ENCODE data around the gene FAM9C. TPM values are rescaled to one million over a fixed set of nuclear protein-coding genes. Genes with fewer than 3 reads are reported as not detected.

FAM9C gene
- total RNA-seq, 1 donor from 2014 or later: not detected

DNA sequence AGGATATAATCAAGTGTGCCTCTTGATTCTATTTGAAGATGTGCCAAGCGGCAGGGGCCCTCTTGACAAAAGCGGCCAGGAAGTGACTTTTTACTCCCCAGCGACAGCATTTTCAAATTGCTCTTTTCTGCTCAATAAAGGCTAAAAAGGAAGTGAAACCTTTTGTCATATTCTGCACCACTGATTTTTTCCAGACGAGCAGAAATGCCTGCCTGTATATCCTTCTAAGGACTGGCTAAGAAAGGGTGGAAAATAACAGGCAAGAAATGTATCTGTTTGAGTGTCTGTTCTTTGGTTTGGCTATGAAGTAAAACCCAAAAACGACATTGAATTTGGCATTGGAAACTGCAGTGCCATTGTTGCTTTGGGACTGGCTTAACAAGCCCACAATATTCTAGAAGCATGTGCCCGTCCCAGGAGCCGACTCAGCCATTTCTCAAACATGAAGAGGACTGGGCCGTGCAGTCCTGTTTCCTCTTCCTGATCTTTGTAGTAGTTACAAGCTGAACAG lies 44.1 kb downstream of the FAM9C start:
- Mint-ChIP-seq H3K4me1 (ENCODE audit: low read depth, unreplicated experiment) (peaks cover 6% of the 10 kb centered on the region), H3K9me3 (ENCODE audit: unreplicated experiment) (no peaks in the 10 kb centered on the region), H3K36me3 (ENCODE audit: unreplicated experiment) (no peaks in the 10 kb centered on the region), H3K27ac (ENCODE audit: unreplicated experiment) (no peak overlapping the region), H3K27me3 (ENCODE audit: unreplicated experiment) (peaks cover 1% of the 10 kb centered on the region), H3K4me3 (ENCODE audit: unreplicated experiment) (no peak overlapping the region)
- no peak for DNase-seq
- TF ChIP-seq, protein P1, sequence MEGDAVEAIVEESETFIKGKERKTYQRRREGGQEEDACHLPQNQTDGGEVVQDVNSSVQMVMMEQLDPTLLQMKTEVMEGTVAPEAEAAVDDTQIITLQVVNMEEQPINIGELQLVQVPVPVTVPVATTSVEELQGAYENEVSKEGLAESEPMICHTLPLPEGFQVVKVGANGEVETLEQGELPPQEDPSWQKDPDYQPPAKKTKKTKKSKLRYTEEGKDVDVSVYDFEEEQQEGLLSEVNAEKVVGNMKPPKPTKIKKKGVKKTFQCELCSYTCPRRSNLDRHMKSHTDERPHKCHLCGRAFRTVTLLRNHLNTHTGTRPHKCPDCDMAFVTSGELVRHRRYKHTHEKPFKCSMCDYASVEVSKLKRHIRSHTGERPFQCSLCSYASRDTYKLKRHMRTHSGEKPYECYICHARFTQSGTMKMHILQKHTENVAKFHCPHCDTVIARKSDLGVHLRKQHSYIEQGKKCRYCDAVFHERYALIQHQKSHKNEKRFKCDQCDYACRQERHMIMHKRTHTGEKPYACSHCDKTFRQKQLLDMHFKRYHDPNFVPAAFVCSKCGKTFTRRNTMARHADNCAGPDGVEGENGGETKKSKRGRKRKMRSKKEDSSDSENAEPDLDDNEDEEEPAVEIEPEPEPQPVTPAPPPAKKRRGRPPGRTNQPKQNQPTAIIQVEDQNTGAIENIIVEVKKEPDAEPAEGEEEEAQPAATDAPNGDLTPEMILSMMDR (IDR thresholded peaks at IDR 0.05; ENCODE audit: partially characterized antibody, unreplicated experiment): no peak

DNA sequence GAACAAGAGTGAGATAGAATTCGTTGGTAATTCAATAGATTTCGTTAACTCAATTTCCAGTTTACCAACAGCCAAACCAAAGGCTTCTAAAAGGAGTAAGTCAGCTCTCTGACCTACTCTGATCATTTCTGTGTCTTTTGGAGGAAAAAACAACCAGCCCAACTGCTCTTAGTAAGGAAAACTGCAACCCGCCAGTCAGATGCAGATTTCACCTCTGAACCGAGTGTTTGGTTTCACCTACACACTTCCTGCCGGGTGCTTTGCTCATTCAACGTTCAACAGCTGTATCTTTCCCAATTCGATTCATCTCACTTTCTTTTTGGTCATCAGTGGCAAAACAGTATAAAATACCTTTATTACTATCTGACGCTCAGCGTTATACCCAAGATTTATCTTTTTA lies 45.0 kb downstream of the FAM9C start:
- no peak for DNase-seq
- Mint-ChIP-seq H3K4me1 (ENCODE audit: low read depth, unreplicated experiment) (peaks cover 6% of the 10 kb centered on the region), H3K27me3 (ENCODE audit: unreplicated experiment) (peaks cover 1% of the 10 kb centered on the region), H3K4me3 (ENCODE audit: unreplicated experiment) (no peak overlapping the region), H3K36me3 (ENCODE audit: unreplicated experiment) (no peaks in the 10 kb centered on the region), H3K27ac (ENCODE audit: unreplicated experiment) (no peak overlapping the region), H3K9me3 (ENCODE audit: unreplicated experiment) (no peaks in the 10 kb centered on the region)
- TF ChIP-seq, protein P1 (IDR thresholded peaks at IDR 0.05; ENCODE audit: partially characterized antibody, unreplicated experiment): no peak

DNA sequence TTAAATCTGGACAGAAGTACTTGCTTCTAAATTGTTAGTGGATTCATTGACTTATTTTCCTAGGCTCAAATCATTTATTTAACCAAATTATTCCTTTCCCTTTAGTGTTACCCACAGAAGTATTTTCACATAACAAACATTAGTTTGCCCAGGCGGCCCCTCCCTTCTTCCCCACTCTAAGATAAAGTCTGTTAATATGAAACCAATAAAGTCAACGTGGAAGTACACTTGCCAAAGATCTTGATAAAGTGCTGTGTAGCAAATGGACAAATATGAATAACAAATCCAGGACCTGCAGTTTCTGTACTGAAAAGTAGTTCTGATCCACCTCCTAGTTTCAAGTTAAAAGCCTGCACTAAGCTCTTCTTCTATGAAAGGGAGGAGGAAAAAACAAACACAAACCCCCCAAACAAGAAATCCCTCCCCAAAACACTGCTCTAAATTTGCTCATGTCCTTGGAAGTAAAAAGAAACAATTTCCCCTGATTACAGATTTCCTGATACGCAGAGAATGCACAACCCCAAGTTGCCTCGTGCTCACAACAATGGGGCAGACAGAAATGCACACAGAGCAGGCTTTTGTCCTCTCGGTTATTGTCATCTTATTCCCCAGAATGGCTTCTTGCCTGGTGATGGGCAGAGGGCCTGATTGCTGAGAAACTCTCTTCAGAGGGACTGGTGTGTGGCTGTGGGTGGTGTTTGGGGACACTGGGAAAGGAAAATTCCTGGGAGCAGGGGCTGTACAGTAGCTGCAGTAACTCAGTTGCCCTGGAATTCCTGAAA lies 46.3 kb downstream of the FAM9C start:
- no peaks in the 10 kb centered on the region for H3K36me3 Mint-ChIP-seq (ENCODE audit: unreplicated experiment)
- no peak for DNase-seq
- H3K27ac Mint-ChIP-seq (ENCODE audit: unreplicated experiment): no peak overlapping the region
- peaks cover 6% of the 10 kb centered on the region for H3K4me1 Mint-ChIP-seq (ENCODE audit: low read depth, unreplicated experiment)
- H3K27me3 Mint-ChIP-seq (ENCODE audit: unreplicated experiment): peaks cover 1% of the 10 kb centered on the region
- TF ChIP-seq, protein P1 (IDR thresholded peaks at IDR 0.05; ENCODE audit: partially characterized antibody, unreplicated experiment): no peak
- H3K4me3 Mint-ChIP-seq (ENCODE audit: unreplicated experiment): no peak overlapping the region
- H3K9me3 Mint-ChIP-seq (ENCODE audit: unreplicated experiment): no peaks in the 10 kb centered on the region

- TF ChIP-seq, protein P1 (IDR thresholded peaks at IDR 0.05; ENCODE audit: partially characterized antibody, unreplicated experiment): no peak
- H3K27me3 Mint-ChIP-seq (ENCODE audit: unreplicated experiment): peaks cover 1% of the 10 kb centered on the region
- H3K27ac Mint-ChIP-seq (ENCODE audit: unreplicated experiment): no peak overlapping the region
- peaks cover 6% of the 10 kb centered on the region for H3K4me1 Mint-ChIP-seq (ENCODE audit: low read depth, unreplicated experiment)
- no peak for DNase-seq
- H3K9me3 Mint-ChIP-seq (ENCODE audit: unreplicated experiment): no peaks in the 10 kb centered on the region
- no peak overlapping the region for H3K4me3 Mint-ChIP-seq (ENCODE audit: unreplicated experiment)
- H3K36me3 Mint-ChIP-seq (ENCODE audit: unreplicated experiment): no peaks in the 10 kb centered on the region
Observed at GRCh38 chrX:12996934-12997435, 47.4 kb downstream of the FAM9C start.

DNA sequence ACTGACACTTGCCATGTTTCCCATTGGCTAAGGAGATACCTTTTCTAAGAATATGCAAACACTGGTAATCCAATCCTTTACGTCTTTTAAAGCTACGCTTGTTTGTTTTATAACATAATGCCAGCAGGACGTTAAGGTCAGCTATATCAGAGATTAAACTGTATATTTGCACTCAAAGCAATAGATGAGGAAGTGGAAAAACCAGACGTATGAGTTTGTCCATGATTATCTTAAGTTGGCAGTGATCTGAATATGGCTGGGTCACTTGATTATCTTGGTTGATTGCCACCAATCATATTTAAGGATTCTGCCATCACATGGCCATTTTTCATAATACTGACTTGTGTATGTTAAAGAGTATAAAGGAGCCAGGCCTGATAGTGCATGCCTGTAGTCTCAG lies 50.1 kb downstream of the FAM9C start:
- no peaks in the 10 kb centered on the region for H3K9me3 Mint-ChIP-seq (ENCODE audit: unreplicated experiment)
- DNase-seq: no peak
- TF ChIP-seq, protein P1 (IDR thresholded peaks at IDR 0.05; ENCODE audit: partially characterized antibody, unreplicated experiment): no peak
- H3K4me1 Mint-ChIP-seq (ENCODE audit: low read depth, unreplicated experiment): peaks cover 2% of the 10 kb centered on the region
- peaks cover 3% of the 10 kb centered on the region for H3K27me3 Mint-ChIP-seq (ENCODE audit: unreplicated experiment)
- H3K27ac Mint-ChIP-seq (ENCODE audit: unreplicated experiment): no peak overlapping the region
- H3K36me3 Mint-ChIP-seq (ENCODE audit: unreplicated experiment): no peaks in the 10 kb centered on the region
- no peak overlapping the region for H3K4me3 Mint-ChIP-seq (ENCODE audit: unreplicated experiment)
